HCT116 (cell line): ENCODE measurements around the gene STK4. TPM values are rescaled to one million over a fixed set of nuclear protein-coding genes. Genes with fewer than 3 reads are reported as not detected.

ENCODE experiments used
- ATAC-seq: fragments of 200-7000 bp; cut with Tn5 transposase; 2 replicates; pipeline ENCODE4 v1.9.1; 2020; ENCODE audit warnings: mild to moderate bottlenecking, moderate library complexity
- BruUV-seq: library from RNA; stranded (reverse); fragments of 400-500 nt; replicated peaks from 2 replicates; lab custom pipeline; 2021; lab: Mats Ljungman, UMichigan
- CTCF ChIA-PET: fragments of 300-600 bp; sonication (Branson Sonifier 250); formaldehyde crosslinking; loops from one replicate; lab custom pipeline; 2021; ENCODE audit warnings: antibody characterized with exemption; lab: Charles Lee
- POLR2A ChIA-PET: fragments of 300-600, 350-600 bp; sonication (Branson Sonifier 250); formaldehyde crosslinking; loops from one replicate; lab custom pipeline; 2021; ENCODE audit warnings: antibody characterized with exemption; lab: Charles Lee
- RAD21 ChIA-PET, 2 experiments: fragments of 300-600 bp; sonication (Branson Sonifier 250); formaldehyde crosslinking; loops; one replicate each; lab custom pipeline; 2023; ENCODE audit warnings: low total read pairs in 2 of 2; ENCODE audit not compliant: uncharacterized antibody in 2 of 2, unreplicated experiment in 2 of 2, low non-redundant PET in 1 of 2; lab: Charles Lee
- DNase-seq: peaks from one replicate; pipeline ENCODE4 v3.0.0-alpha.2; 2010; ENCODE audit warnings: low read depth, low spot score
- H2AFZ ChIP-seq: fragments of 200-600 bp; shearing (Covaris generic), sonication (generic); 2 replicates; pipeline ENCODE4 v1.6.1; 2017; ENCODE audit warnings: low read depth, mixed run types, mixed read lengths, antibody characterized with exemption, low read length; ENCODE audit not compliant: poor library complexity, severe bottlenecking
- H3K27ac ChIP-seq: 2 replicates; pipeline ENCODE4 v1.5.1; 2012; ENCODE audit warnings: low read depth, low read length
- H3K27me3 ChIP-seq: fragments of 200-600 bp; sonication (generic); 2 replicates; pipeline ENCODE4 v1.6.1; 2016; ENCODE audit warnings: mixed run types, low read length, mixed read lengths; ENCODE audit not compliant: insufficient read depth
- H3K36me3 ChIP-seq, 2 experiments: fragments of 200-500 bp in 1 of 2; fragments of 200-600 bp in 1 of 2; sonication (Bioruptor generic) in 1 of 2; sonication (generic) in 1 of 2; 2 replicates each; pipeline versions ENCODE4 v1.5.1 to v1.6.1; 2014 to 2016; ENCODE audit warnings: low read length in 2 of 2, inconsistent platforms in 1 of 2, mixed read lengths in 1 of 2, mixed run types in 1 of 2; ENCODE audit not compliant: insufficient read depth in 2 of 2, control insufficient read depth in 1 of 2
- H3K4me1 ChIP-seq, 2 experiments: fragments of 200-600 bp in 1 of 2; sonication (generic) in 1 of 2; 2 replicates each; pipeline versions ENCODE4 v1.5.1 to v1.6.1; 2012 to 2017; ENCODE audit warnings: low read length in 2 of 2, inconsistent platforms in 1 of 2, mild to moderate bottlenecking in 1 of 2, mixed read lengths in 1 of 2, mixed run types in 1 of 2, moderate library complexity in 1 of 2; ENCODE audit not compliant: insufficient read depth in 2 of 2, control insufficient read depth in 1 of 2
- H3K4me2 ChIP-seq: fragments of 200-600 bp; sonication (generic); 2 replicates; pipeline ENCODE4 v1.6.1; 2017; ENCODE audit warnings: mixed run types, low read length, mixed read lengths
- H3K4me3 ChIP-seq, 2 experiments: fragments of 200-600 bp in 1 of 2; sonication (generic) in 1 of 2; replicated peaks in 1 of 2; 2 replicates each; pipeline ENCODE4 v1.5.1; 2011 to 2016; ENCODE audit warnings: low read length in 2 of 2, control low read depth in 1 of 2, low read depth in 1 of 2, mild to moderate bottlenecking in 1 of 2, mixed read lengths in 1 of 2, mixed run types in 1 of 2
- H3K79me2 ChIP-seq: fragments of 200-600 bp; sonication (generic); 2 replicates; pipeline ENCODE4 v1.6.1; 2017; ENCODE audit warnings: mild to moderate bottlenecking, mixed run types, low read length, moderate library complexity, mixed read lengths; ENCODE audit not compliant: insufficient read depth
- H3K9ac ChIP-seq: fragments of 200-600 bp; sonication (generic); 2 replicates; pipeline ENCODE4 v1.6.1; 2016; ENCODE audit warnings: low read length, mixed read lengths
- H3K9me2 ChIP-seq: fragments of 200-600 bp; sonication (generic), shearing (Covaris generic); 2 replicates; pipeline ENCODE4 v1.6.1; 2017; ENCODE audit warnings: mixed run types, mild to moderate bottlenecking, moderate library complexity; ENCODE audit not compliant: insufficient read depth
- H3K9me3 ChIP-seq, 2 experiments: fragments of 200-500 bp in 1 of 2; fragments of 200-600 bp in 1 of 2; sonication (Bioruptor generic) in 1 of 2; sonication (generic) in 1 of 2; 2 replicates each; pipeline ENCODE4 v1.6.1; 2014 to 2017; ENCODE audit warnings: low read length in 2 of 2, mixed read lengths in 2 of 2, inconsistent platforms in 1 of 2, low read depth in 1 of 2, mild to moderate bottlenecking in 1 of 2, mixed run types in 1 of 2, moderate library complexity in 1 of 2; ENCODE audit not compliant: control insufficient read depth in 1 of 2, insufficient read depth in 1 of 2
- H4K20me1 ChIP-seq: fragments of 200-600 bp; sonication (generic), shearing (Covaris generic); 2 replicates; pipeline ENCODE4 v1.6.1; 2017; ENCODE audit warnings: mixed run types, mild to moderate bottlenecking, moderate library complexity; ENCODE audit not compliant: insufficient read depth
- ATF3 ChIP-seq: IDR thresholded peaks from 2 replicates; pipeline ENCODE4 v1.6.1; 2012
- CBX3 ChIP-seq: IDR thresholded peaks from 2 replicates; pipeline ENCODE4 v1.6.1; 2012; ENCODE audit warnings: low read depth
- CEBPB ChIP-seq: IDR thresholded peaks from 2 replicates; pipeline ENCODE4 v1.6.1; 2012; ENCODE audit warnings: low read depth
- CTCF ChIP-seq, 3 experiments: fragments of 200-600 bp in 1 of 3; sonication (generic) in 1 of 3; IDR thresholded peaks in 2 of 3; conservative IDR thresholded peaks in 1 of 3; 2 replicates each; pipeline ENCODE4 v1.5.1; 2012 to 2017; ENCODE audit warnings: low read depth in 2 of 3, low read length in 2 of 3, antibody characterized with exemption in 1 of 3, borderline replicate concordance in 1 of 3, control low read depth in 1 of 3, mild to moderate bottlenecking in 1 of 3, mixed read lengths in 1 of 3, mixed run types in 1 of 3, moderate library complexity in 1 of 3; ENCODE audit not compliant: insufficient read depth in 1 of 3
- EGR1 ChIP-seq: IDR thresholded peaks from 2 replicates; pipeline ENCODE4 v1.6.1; 2012; ENCODE audit warnings: low read depth
- ELF1 ChIP-seq: IDR thresholded peaks from 2 replicates; pipeline ENCODE4 v1.6.1; 2012; ENCODE audit warnings: low read depth, borderline replicate concordance
- EZH2phosphoT487 ChIP-seq: fragments of 200-600 bp; IDR thresholded peaks from 2 replicates; pipeline ENCODE4 v1.6.1; 2018; ENCODE audit warnings: antibody characterized with exemption, borderline replicate concordance
- JUND ChIP-seq: IDR thresholded peaks from 2 replicates; pipeline ENCODE4 v1.6.1; 2012
- MAX ChIP-seq: IDR thresholded peaks from 2 replicates; pipeline ENCODE4 v1.6.1; 2012
- POLR2A ChIP-seq: IDR thresholded peaks from 2 replicates; pipeline ENCODE4 v1.7.0; 2011; ENCODE audit warnings: borderline replicate concordance; ENCODE audit not compliant: insufficient read depth, insufficient read length; ENCODE audit errors: extremely low read depth
- POLR2AphosphoS5 ChIP-seq: IDR thresholded peaks from 2 replicates; pipeline ENCODE4 v1.6.1; 2011; ENCODE audit warnings: mild to moderate bottlenecking, low read depth, low read length, moderate library complexity
- RAD21 ChIP-seq: IDR thresholded peaks from 2 replicates; pipeline ENCODE4 v1.6.1; 2012; ENCODE audit warnings: low read depth, mild to moderate bottlenecking
- REST ChIP-seq: IDR thresholded peaks from 2 replicates; pipeline ENCODE4 v1.6.1; 2012; ENCODE audit warnings: low read depth
- SRF ChIP-seq: IDR thresholded peaks from 2 replicates; pipeline ENCODE4 v1.6.1; 2012; ENCODE audit warnings: low read depth
- TCF7L2 ChIP-seq: IDR thresholded peaks from 2 replicates; pipeline ENCODE4 v1.7.0; 2011; ENCODE audit warnings: borderline replicate concordance, inconsistent platforms; ENCODE audit not compliant: insufficient read depth, insufficient read length; ENCODE audit errors: extremely low read depth
- YY1 ChIP-seq: IDR thresholded peaks from 2 replicates; pipeline ENCODE4 v1.6.1; 2011; ENCODE audit warnings: low read length, low read depth, moderate library complexity, mild to moderate bottlenecking; ENCODE audit not compliant: insufficient replicate concordance; ENCODE audit errors: extremely low read depth
- ZBTB33 ChIP-seq: IDR thresholded peaks from 2 replicates; pipeline ENCODE4 v1.6.1; 2011; ENCODE audit warnings: mild to moderate bottlenecking, low read length, moderate library complexity; ENCODE audit not compliant: insufficient replicate concordance; ENCODE audit errors: extremely low read depth
- ZFX ChIP-seq: fragments of 450-650 bp; IDR thresholded peaks from 2 replicates; pipeline ENCODE4 v1.6.1; 2017
- ZNF274 ChIP-seq: fragments of 200-500 bp; sonication (Bioruptor generic); IDR thresholded peaks from 2 replicates; pipeline ENCODE4 v1.6.1; 2014; ENCODE audit warnings: mild to moderate bottlenecking, low read depth, low read length, inconsistent platforms
- intact Hi-C: fragments of 100-400 bp; cut with micrococcal nuclease; formaldehyde crosslinking; loops from 2 replicates; pipeline ENCODE4 v1.10.0; 2022
- total RNA-seq: library from RNA; stranded (reverse); gene quantifications from one replicate; pipeline ENCODE4 v1.2.1, GENCODE V29; 2021; ENCODE audit not compliant: unreplicated experiment

Gene STK4
- total RNA-seq, 1 experiment from 2014 or later: 45.4 TPM

- POLR2A ChIA-PET: no interaction called here
Measured at GRCh38 chr20:44990957-44991356, 24.6 kb downstream of the STK4 start.

More at GRCh38 chr20:44990957-44991356, 24.6 kb downstream of the STK4 start:
- CTCF ChIA-PET: interaction anchor here (1.1 to 1.6 kb wide), 2 partner anchors 8 to 121 kb away, joined by 3 read pairs; no protein-coding TSS in a partner anchor
- Histone ChIP-seq H3K4me1 (peaks cover 0 to 6% of the 10 kb centered on the region in 2 experiments; a peak in 2 of 4 replicates), H3K4me2 (no peak overlapping the region), H3K79me2 (peaks cover 31% of the 10 kb centered on the region), H3K27me3 (no peaks in the 10 kb centered on the region), H3K9me2 (no peaks in the 10 kb centered on the region), H2AFZ (no peak overlapping the region), H3K4me3 (no peak overlapping the region), H4K20me1 (peaks cover 8% of the 10 kb centered on the region; the same call in 1 of the 2 replicates), H3K27ac (no peak overlapping the region), H3K9me3 (no peaks in the 10 kb centered on the region), H3K9ac (no peak overlapping the region), H3K36me3 (peaks cover 0 to 18% of the 10 kb centered on the region in 2 experiments; a peak in 1 of 4 replicates)
- TF ChIP-seq CEBPB (no peak), ATF3 (no peak), YY1 (no peak), EGR1 (no peak), REST (no peak), MAX (no peak), TCF7L2 (no peak), POLR2A (no peak), SRF (no peak), ZBTB33 (no peak), ZFX (no peak), POLR2AphosphoS5 (no peak), CTCF (IDR thresholded peaks at IDR 0.05 in 2 of 3, conservative IDR thresholded peaks at IDR 0.05 in 1 of 3; ENCODE audit: borderline replicate concordance in 1 of 3, insufficient read depth in 1 of 3, low read depth in 2 of 3, low read length in 2 of 3) (no peak), JUND (no peak), CBX3 (no peak), ZNF274 (no peak), ELF1 (no peak), EZH2phosphoT487 (no peak), RAD21 (no peak)
- DNase-seq: no peak
- ATAC-seq: no peak
- RAD21 ChIA-PET: no interaction called here
- no TSS peak for BruUV-seq
- intact Hi-C loops: no loop called here
